Measurements from ENCODE around the gene LMO3. TPM values are rescaled to one million over a fixed set of nuclear protein-coding genes. Genes with fewer than 3 reads are reported as not detected.

The LMO3 gene
- polyA plus RNA-seq, 1 experiment: not detected

GRCh38 chr12:16590645-16591044 is 15.3 kb downstream of the LMO3 start:
- TF ChIP-seq CTCF (IDR thresholded peaks at IDR 0.05; ENCODE audit: insufficient read depth, low read depth, low read length): no peak
- CTCF ChIA-PET: no interaction called here
- POLR2A ChIA-PET: no interaction called here

GRCh38 chr12:16588812-16589211 is 17.1 kb downstream of the LMO3 start:
- POLR2A ChIA-PET: no interaction called here
- DNase-seq (ENCODE audit: low read depth): no peak
- no peak for TF ChIP-seq CTCF (IDR thresholded peaks at IDR 0.05; ENCODE audit: insufficient read depth, low read depth, low read length)
- H3K4me3 ChIP-seq (ENCODE audit: low read depth, low read length): no peak overlapping the region
- H3K36me3 ChIP-seq (ENCODE audit: control insufficient read depth, insufficient read depth, low read length): no peaks in the 10 kb centered on the region
- CTCF ChIA-PET: no interaction called here
- no peaks in the 10 kb centered on the region for H3K27me3 ChIP-seq (ENCODE audit: control insufficient read depth, insufficient read depth, low read length)

More at GRCh38 chr12:16590645-16591044, 15.3 kb downstream of the LMO3 start:
- no peaks in the 10 kb centered on the region for H3K27me3 ChIP-seq (ENCODE audit: control insufficient read depth, insufficient read depth, low read length)
- H3K4me3 ChIP-seq (ENCODE audit: low read depth, low read length): no peak overlapping the region
- H3K36me3 ChIP-seq (ENCODE audit: control insufficient read depth, insufficient read depth, low read length): no peaks in the 10 kb centered on the region
- DNase-seq (ENCODE audit: low read depth): no peak

- TF ChIP-seq CTCF (IDR thresholded peaks at IDR 0.05; ENCODE audit: insufficient read depth, low read depth, low read length): no peak
Observed at GRCh38 chr12:16587514-16587913, 18.4 kb downstream of the LMO3 start.

GRCh38 chr12:16587110-16587453 is 18.9 kb downstream of the LMO3 start:
- no peak for DNase-seq (ENCODE audit: low read depth)
- Histone ChIP-seq H3K36me3 (ENCODE audit: control insufficient read depth, insufficient read depth, low read length) (no peaks in the 10 kb centered on the region), H3K27me3 (ENCODE audit: control insufficient read depth, insufficient read depth, low read length) (no peaks in the 10 kb centered on the region), H3K4me3 (ENCODE audit: low read depth, low read length) (no peak overlapping the region)
- no peak for TF ChIP-seq CTCF (IDR thresholded peaks at IDR 0.05; ENCODE audit: insufficient read depth, low read depth, low read length)
- ChIA-PET CTCF (no interaction called here), POLR2A (no interaction called here)

More at GRCh38 chr12:16587514-16587913, 18.4 kb downstream of the LMO3 start:
- Histone ChIP-seq H3K36me3 (ENCODE audit: control insufficient read depth, insufficient read depth, low read length) (no peaks in the 10 kb centered on the region), H3K27me3 (ENCODE audit: control insufficient read depth, insufficient read depth, low read length) (no peaks in the 10 kb centered on the region), H3K4me3 (ENCODE audit: low read depth, low read length) (no peak overlapping the region)
- ChIA-PET POLR2A (no interaction called here), CTCF (no interaction called here)
- DNase-seq (ENCODE audit: low read depth): no peak

- POLR2A ChIA-PET: no interaction called here
- Histone ChIP-seq H3K4me3 (ENCODE audit: low read depth, low read length) (no peak overlapping the region), H3K36me3 (ENCODE audit: control insufficient read depth, insufficient read depth, low read length) (no peaks in the 10 kb centered on the region), H3K27me3 (ENCODE audit: control insufficient read depth, insufficient read depth, low read length) (no peaks in the 10 kb centered on the region)
- TF ChIP-seq CTCF (IDR thresholded peaks at IDR 0.05; ENCODE audit: insufficient read depth, low read depth, low read length): no peak
- CTCF ChIA-PET: no interaction called here
- DNase-seq (ENCODE audit: low read depth): no peak
Observed at GRCh38 chr12:16586350-16587109, 19.4 kb downstream of the LMO3 start.

Data from BJ (cell line).